ENCODE measurements around the gene SYT2. TPM values are rescaled to one million over a fixed set of nuclear protein-coding genes. Genes with fewer than 3 reads are reported as not detected.
"Not testable (repeated sequence)": the region's sequence is repeated elsewhere in the genome, so short reads cannot be mapped to it uniquely, and the experiment has no call there.

SYT2 gene
- total and polyA plus RNA-seq, 11 donors = 0.03 to 0.09 (median 0.06) TPM; not detected in 6

GRCh38 chr1:202642212-202642611, 68.0 kb downstream of the SYT2 start:
- no peak for DNase-seq
- H3K27ac ChIP-seq = no peak overlapping the region
- ATAC-seq = no peak
- TF ChIP-seq, protein P1, sequence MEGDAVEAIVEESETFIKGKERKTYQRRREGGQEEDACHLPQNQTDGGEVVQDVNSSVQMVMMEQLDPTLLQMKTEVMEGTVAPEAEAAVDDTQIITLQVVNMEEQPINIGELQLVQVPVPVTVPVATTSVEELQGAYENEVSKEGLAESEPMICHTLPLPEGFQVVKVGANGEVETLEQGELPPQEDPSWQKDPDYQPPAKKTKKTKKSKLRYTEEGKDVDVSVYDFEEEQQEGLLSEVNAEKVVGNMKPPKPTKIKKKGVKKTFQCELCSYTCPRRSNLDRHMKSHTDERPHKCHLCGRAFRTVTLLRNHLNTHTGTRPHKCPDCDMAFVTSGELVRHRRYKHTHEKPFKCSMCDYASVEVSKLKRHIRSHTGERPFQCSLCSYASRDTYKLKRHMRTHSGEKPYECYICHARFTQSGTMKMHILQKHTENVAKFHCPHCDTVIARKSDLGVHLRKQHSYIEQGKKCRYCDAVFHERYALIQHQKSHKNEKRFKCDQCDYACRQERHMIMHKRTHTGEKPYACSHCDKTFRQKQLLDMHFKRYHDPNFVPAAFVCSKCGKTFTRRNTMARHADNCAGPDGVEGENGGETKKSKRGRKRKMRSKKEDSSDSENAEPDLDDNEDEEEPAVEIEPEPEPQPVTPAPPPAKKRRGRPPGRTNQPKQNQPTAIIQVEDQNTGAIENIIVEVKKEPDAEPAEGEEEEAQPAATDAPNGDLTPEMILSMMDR (IDR thresholded peaks at IDR 0.05) = no peak
- TF ChIP-seq POLR2A (IDR thresholded peaks at IDR 0.05) = no peak
- peaks cover 16 to 94% (median 28%) of the 10 kb centered on the region in 9 donors for H3K27me3 ChIP-seq
- H3K4me3 ChIP-seq = peak overlapping the region in 7 of 12 donors; percentile 25 to 47 (median 43)
- H3K9me3 ChIP-seq = no peaks in the 10 kb centered on the region
- intact Hi-C loops (cut with DNase I) = no loop called here
- WGBS, 4 donors = 29 to 53% (median 30%) methylated on average over 11 to 20 of the region's 20 CpGs
- no peaks in the 10 kb centered on the region for H3K36me3 ChIP-seq
- peaks cover 0 to 32% (median 13%) of the 10 kb centered on the region in 12 donors for H3K4me1 ChIP-seq

GRCh38 chr1:202639500-202639899, 70.8 kb downstream of the SYT2 start:
- Histone ChIP-seq H3K4me1 (peaks cover 0 to 32% (median 13%) of the 10 kb centered on the region in 12 donors), H3K4me3 (no peak overlapping the region), H3K36me3 (no peaks in the 10 kb centered on the region), H3K27me3 (peaks cover 16 to 93% (median 26%) of the 10 kb centered on the region in 9 donors), H3K27ac (no peak overlapping the region), H3K9me3 (no peaks in the 10 kb centered on the region)
- WGBS, 4 donors = 82 to 90% (median 83%) methylated on average over 9 of the region's 9 CpGs
- no peak for TF ChIP-seq POLR2A (IDR thresholded peaks at IDR 0.05)
- TF ChIP-seq, protein P1 (IDR thresholded peaks at IDR 0.05) = no peak
- DNase-seq (peak in 1 of 5 donors; percentile 33), ATAC-seq (no peak)
- intact Hi-C loops (cut with DNase I) = no loop called here

- peak in 1 of 5 donors; percentile 11 for DNase-seq
Measured at GRCh38 chr1:202638701-202639305, 71.5 kb downstream of the SYT2 start.

GRCh38 chr1:202638019-202638700, 72.1 kb downstream of the SYT2 start:
- DNase-seq (no peak), ATAC-seq (no peak)
- WGBS, 4 donors = 68 to 74% (median 71%) methylated on average over 7 of the region's 7 CpGs
- H3K4me3 ChIP-seq = no peak overlapping the region
- H3K4me1 ChIP-seq = peaks cover 0 to 21% (median 7%) of the 10 kb centered on the region in 12 donors
- H3K27ac ChIP-seq = no peak overlapping the region
- H3K27me3 ChIP-seq = peaks cover 9 to 94% (median 17%) of the 10 kb centered on the region in 9 donors
- no peaks in the 10 kb centered on the region for H3K36me3 ChIP-seq
- TF ChIP-seq POLR2A (IDR thresholded peaks at IDR 0.05) = no peak
- TF ChIP-seq, protein P1 (IDR thresholded peaks at IDR 0.05) = no peak
- no peaks in the 10 kb centered on the region for H3K9me3 ChIP-seq
- intact Hi-C loops (cut with DNase I) = no loop called here

More at GRCh38 chr1:202638701-202639305, 71.5 kb downstream of the SYT2 start:
- H3K36me3 ChIP-seq; H3K9me3 ChIP-seq; H3K27ac ChIP-seq; intact Hi-C loops (cut with DNase I); H3K4me3 ChIP-seq: not testable (repeated sequence)
- WGBS, 4 donors = 65 to 74% (median 68%) methylated on average over 9 of the region's 9 CpGs
- H3K4me1 ChIP-seq = peaks cover 0 to 28% (median 12%) of the 10 kb centered on the region in 12 donors
- ATAC-seq = peak in 2 of 4 donors; percentile 8 to 66
- H3K27me3 ChIP-seq = peaks cover 10 to 93% (median 23%) of the 10 kb centered on the region in 9 donors

GRCh38 chr1:202637321-202638018, 72.8 kb downstream of the SYT2 start:
- H3K9me3 ChIP-seq; DNase-seq; H3K36me3 ChIP-seq; intact Hi-C loops (cut with DNase I); H3K4me3 ChIP-seq; H3K27ac ChIP-seq: not testable (repeated sequence)
- peak in 3 of 4 donors; percentile 26 to 39 (median 33) for ATAC-seq
- peaks cover 5 to 94% (median 10%) of the 10 kb centered on the region in 9 donors for H3K27me3 ChIP-seq
- WGBS, 4 donors = 70 to 87% (median 76%) methylated on average over 12 to 16 of the region's 16 CpGs
- H3K4me1 ChIP-seq = peaks cover 0 to 14% (median 1%) of the 10 kb centered on the region in 12 donors

- H3K9me3 ChIP-seq; H3K36me3 ChIP-seq; intact Hi-C loops (cut with DNase I); DNase-seq; H3K4me3 ChIP-seq; ATAC-seq; H3K27ac ChIP-seq: not testable (repeated sequence)
- Histone ChIP-seq H3K27me3 (peaks cover 0 to 93% (median 2%) of the 10 kb centered on the region in 9 donors), H3K4me1 (peaks cover 0 to 10% (median 0%) of the 10 kb centered on the region in 12 donors)
- 39 to 57% (median 52%) methylated on average over 3 of the region's 3 CpGs for WGBS, 4 donors
Measured at GRCh38 chr1:202636171-202636570, 74.1 kb downstream of the SYT2 start.

Measured in heart left ventricle (tissue), 16 donors.